Parathyroid adenoma (tissue), 2 donors: Measurements from ENCODE around the gene ARPIN.
"Not testable (repeated sequence)": the region's sequence is repeated elsewhere in the genome, so short reads cannot be mapped to it uniquely, and the experiment has no call there.

Source experiments
- H2AFZ ChIP-seq: fragments of 300-600 bp; sonication (generic); one replicate; pipeline ENCODE4 v1.7.0; 2017; ENCODE audit warnings: antibody characterized with exemption, mild to moderate bottlenecking
- H3K27ac ChIP-seq: fragments of 300-600 bp; sonication (generic); one replicate; pipeline ENCODE4 v1.7.0; 2017
- H3K27me3 ChIP-seq: fragments of 300-600 bp; sonication (generic); one replicate; pipeline ENCODE4 v1.7.0; 2017; ENCODE audit warnings: low read length; ENCODE audit not compliant: control insufficient read depth, insufficient read depth
- H3K36me3 ChIP-seq: fragments of 300-600 bp; sonication (generic); one replicate; pipeline ENCODE4 v1.7.0; 2017; ENCODE audit warnings: low read length; ENCODE audit not compliant: control insufficient read depth, insufficient read depth
- H3K4me1 ChIP-seq: fragments of 300-600 bp; sonication (generic); one replicate; pipeline ENCODE4 v1.7.0; 2017; ENCODE audit warnings: control low read depth
- H3K4me2 ChIP-seq: fragments of 300-600 bp; sonication (generic); one replicate; pipeline ENCODE4 v1.7.0; 2017; ENCODE audit warnings: low read length
- H3K4me3 ChIP-seq: fragments of 300-600 bp; sonication (generic); one replicate; pipeline ENCODE4 v1.7.0; 2017; ENCODE audit warnings: low read depth, low read length
- H3K79me2 ChIP-seq: fragments of 300-600 bp; sonication (generic); one replicate; pipeline ENCODE4 v1.7.0; 2017; ENCODE audit warnings: control low read depth
- H3K9ac ChIP-seq: fragments of 300-600 bp; sonication (generic); one replicate; pipeline ENCODE4 v1.7.0; 2017; ENCODE audit warnings: mild to moderate bottlenecking
- H3K9me3 ChIP-seq: fragments of 300-600 bp; sonication (generic); one replicate; pipeline ENCODE4 v1.7.0; 2017; ENCODE audit warnings: low read length; ENCODE audit not compliant: control insufficient read depth
- CTCF ChIP-seq: fragments of 300-600 bp; sonication (generic); IDR thresholded peaks from one replicate; pipeline ENCODE4 v1.7.0; 2017; ENCODE audit warnings: antibody characterized with exemption, mild to moderate bottlenecking
- donor health status: primary hyperparathyroidism.

ARPIN gene

GRCh38 chr15:89893027-89893426 lies 19.7 kb downstream of the ARPIN start:
- Histone ChIP-seq H2AFZ (peak overlapping the region; percentile 83), H3K27me3 (no peaks in the 10 kb centered on the region), H3K36me3 (no peaks in the 10 kb centered on the region), H3K79me2 (no peaks in the 10 kb centered on the region), H3K9me3 (no peaks in the 10 kb centered on the region), H3K4me3 (peak overlapping the region; percentile 90), H3K4me1 (peaks cover 2% of the 10 kb centered on the region), H3K4me2 (peak overlapping the region; percentile 78), H3K9ac (no peak overlapping the region), H3K27ac (peak overlapping the region; percentile 86)
- no peak for TF ChIP-seq CTCF

- H3K4me3 ChIP-seq = no peak overlapping the region
- no peaks in the 10 kb centered on the region for H3K36me3 ChIP-seq
- H3K4me2 ChIP-seq = no peak overlapping the region
Observed at GRCh38 chr15:89888214-89888804, 24.4 kb downstream of the ARPIN start.

GRCh38 chr15:89885611-89886010 lies 27.1 kb downstream of the ARPIN start:
- Histone ChIP-seq H3K9ac (no peak overlapping the region), H3K79me2 (no peaks in the 10 kb centered on the region), H3K4me2 (no peak overlapping the region), H3K36me3 (no peaks in the 10 kb centered on the region), H3K4me3 (no peak overlapping the region), H3K4me1 (no peaks in the 10 kb centered on the region), H3K9me3 (no peaks in the 10 kb centered on the region), H3K27ac (no peak overlapping the region), H3K27me3 (no peaks in the 10 kb centered on the region), H2AFZ (no peak overlapping the region)
- no peak for TF ChIP-seq CTCF

More at GRCh38 chr15:89888214-89888804, 24.4 kb downstream of the ARPIN start:
- no peak for TF ChIP-seq CTCF
- Histone ChIP-seq H3K9ac (no peak overlapping the region), H3K79me2 (no peaks in the 10 kb centered on the region), H3K9me3 (no peaks in the 10 kb centered on the region), H2AFZ (no peak overlapping the region), H3K27me3 (no peaks in the 10 kb centered on the region), H3K4me1 (peaks cover 2% of the 10 kb centered on the region), H3K27ac (no peak overlapping the region)

GRCh38 chr15:89885179-89885578 lies 27.6 kb downstream of the ARPIN start:
- H3K36me3 ChIP-seq, H3K4me1 ChIP-seq, H3K9ac ChIP-seq, H3K4me3 ChIP-seq, H3K79me2 ChIP-seq, H3K27ac ChIP-seq, H3K9me3 ChIP-seq, H2AFZ ChIP-seq, H3K4me2 ChIP-seq, H3K27me3 ChIP-seq: not testable (repeated sequence)

GRCh38 chr15:89883518-89883917 lies 29.2 kb downstream of the ARPIN start:
- Histone ChIP-seq H3K79me2 (no peaks in the 10 kb centered on the region), H3K36me3 (no peaks in the 10 kb centered on the region), H3K27ac (no peak overlapping the region), H3K4me1 (no peaks in the 10 kb centered on the region), H3K9ac (no peak overlapping the region), H3K9me3 (no peaks in the 10 kb centered on the region), H2AFZ (no peak overlapping the region), H3K27me3 (no peaks in the 10 kb centered on the region), H3K4me2 (no peak overlapping the region), H3K4me3 (no peak overlapping the region)
- TF ChIP-seq CTCF = no peak
